ENCODE results near the gene DIS3L2. TPM values are rescaled to one million over a fixed set of nuclear protein-coding genes. Genes with fewer than 3 reads are reported as not detected.

The DIS3L2 gene
- total and polyA plus RNA-seq, 2 of the 8 experiments (the other 6 are each of a cell fraction or from before 2014, with no cell fraction given) = 11.5 to 21.6 TPM

- Histone ChIP-seq H3K23me2 (ENCODE audit: low read depth, low read length) (0 out of 2 replicates have a peak, but pooled peaks cover 2% of the 10 kb centered on the region), H4K8ac (ENCODE audit: extremely low read depth, insufficient read depth, low read length) (no peak overlapping the region), H3K27ac (ENCODE audit: low read depth, low read length) (no peak overlapping the region), H3K14ac (ENCODE audit: insufficient read length) (no peak overlapping the region), H3K4ac (replicated peaks; ENCODE audit: insufficient read length, low read depth, low read length) (no peak overlapping the region), H3K79me1 (ENCODE audit: low read depth, low read length) (no peaks in the 10 kb centered on the region; the same call in 1 of the 2 replicates), H2BK5ac (ENCODE audit: low read depth, low read length) (no peak overlapping the region), H3K23ac (ENCODE audit: insufficient read length) (no peak overlapping the region), H3K18ac (ENCODE audit: extremely low read depth, low read length) (no peak overlapping the region), H2BK120ac (replicated peaks; ENCODE audit: low read depth, low read length) (no peak overlapping the region), H3K4me1 (replicated peaks in 1 of 4; ENCODE audit: control insufficient read depth in 3 of 4, insufficient read depth in 4 of 4, low read length in 3 of 4) (peaks cover 7 to 12% (median 11%) of the 10 kb centered on the region in 4 experiments; a peak in 6 of 7 replicates), H3K36me3 (ENCODE audit: control insufficient read depth in 2 of 4, insufficient read depth in 4 of 4, low read length in 3 of 4) (no peaks in the 10 kb centered on the region), H3K79me2 (ENCODE audit: control insufficient read depth in 1 of 2, insufficient read depth in 2 of 2, low read length in 2 of 2) (no peaks in the 10 kb centered on the region), H3K4me2 (ENCODE audit: insufficient read depth in 1 of 2, low read depth in 2 of 2, low read length in 2 of 2) (no peak overlapping the region), H3K9me3 (ENCODE audit: insufficient read depth in 2 of 2, low read depth in 1 of 2, low read length in 1 of 2) (no peaks in the 10 kb centered on the region), H4K91ac (replicated peaks; ENCODE audit: insufficient read length, low read length) (no peak overlapping the region), H2BK20ac (ENCODE audit: low read length) (no peak overlapping the region), H2AFZ (ENCODE audit: low read length) (no peak overlapping the region), H4K20me1 (replicated peaks in 1 of 2; ENCODE audit: control insufficient read depth in 1 of 2, insufficient read depth in 2 of 2, low read length in 2 of 2) (peaks cover 0 to 1% of the 10 kb centered on the region in 2 experiments), H2AK5ac (ENCODE audit: low read depth, low read length) (no peak overlapping the region), H3K56ac (replicated peaks; ENCODE audit: insufficient read length, low read depth, low read length) (no peak overlapping the region), H3K9ac (replicated peaks in 1 of 4; ENCODE audit: extremely low read depth in 1 of 4, low read depth in 3 of 4, low read length in 3 of 4) (no peak overlapping the region), H2BK15ac (ENCODE audit: low read length) (no peak overlapping the region), H2BK12ac (ENCODE audit: low read depth, low read length) (no peak overlapping the region), H4K5ac (ENCODE audit: insufficient read length, low read depth, low read length) (no peak overlapping the region), H3K4me3 (ENCODE audit: extremely low read depth in 1 of 4, insufficient read depth in 2 of 4, low read depth in 3 of 4, low read length in 4 of 4) (no peak overlapping the region), H3K27me3 (replicated peaks in 1 of 4; ENCODE audit: control insufficient read depth in 3 of 4, extremely low read depth in 1 of 4, insufficient read depth in 3 of 4, low read length in 3 of 4) (no peaks in the 10 kb centered on the region)
- POLR2A ChIA-PET (ENCODE audit: partially characterized antibody) = no interaction called here
- CTCF ChIA-PET (ENCODE audit: partially characterized antibody) = interaction anchor here (1.1 to 5.2 kb wide), 3 partner anchors 13 to 379 kb away, joined by 3 to 59 read pairs (median 3); no protein-coding TSS in a partner anchor
- FAIRE-seq (no peak), DNase-seq (ENCODE audit: low read depth in 1 of 2, low spot score in 2 of 2) (no peak)
- WGBS, 2 experiments (ENCODE audit: extremely low coverage in 1 of 2, insufficient coverage in 1 of 2, insufficient read length in 1 of 2, insufficient replicate concordance in 2 of 2, low coverage in 1 of 2, low lambda C conversion rate in 2 of 2, missing lambda C conversion rate in 1 of 2) = 92% methylated on average over 1 of the region's 1 CpG; no CpG with 5 or more reads in 1 of the 2 experiments
- TF ChIP-seq JUN (IDR thresholded peaks at IDR 0.05; ENCODE audit: low read depth, low read length) (no peak), CBX8 (IDR thresholded peaks at IDR 0.05; ENCODE audit: borderline replicate concordance, low read depth, low read length) (no peak), RNF2 (IDR thresholded peaks at IDR 0.05; ENCODE audit: borderline replicate concordance, low read depth, low read length, missing control alignments, poor library complexity, severe bottlenecking) (no peak), SIN3A (conservative IDR thresholded peaks at IDR 0.05 in 1 of 2, IDR thresholded peaks at IDR 0.05 in 1 of 2; ENCODE audit: low read depth in 1 of 2, low read length in 2 of 2) (no peak), TAF7 (optimal IDR thresholded peaks at IDR 0.05; ENCODE audit: borderline replicate concordance, low read depth, low read length) (no peak), SP4 (IDR thresholded peaks at IDR 0.05; ENCODE audit: low read length) (no peak), JUND (IDR thresholded peaks at IDR 0.05; ENCODE audit: low read length) (no peak), KDM4A (IDR thresholded peaks at IDR 0.05; ENCODE audit: low read depth, low read length, severe bottlenecking) (no peak), HDAC2 (IDR thresholded peaks at IDR 0.05; ENCODE audit: borderline replicate concordance in 1 of 2, low read depth in 2 of 2, low read length in 2 of 2) (no peak), POU5F1 (IDR thresholded peaks at IDR 0.05; ENCODE audit: low read depth, low read length) (no peak), KDM5A (IDR thresholded peaks at IDR 0.05; ENCODE audit: low read length) (no peak)
Measured at GRCh38 chr2:232280341-232280740, 318.8 kb downstream of the DIS3L2 start.

All from H1 (cell line).